ENCODE measurements around the gene CLCN1.
A peak's percentile ranks its signal among the peaks of the same experiment; 100 is the strongest.

CLCN1 gene

DNA sequence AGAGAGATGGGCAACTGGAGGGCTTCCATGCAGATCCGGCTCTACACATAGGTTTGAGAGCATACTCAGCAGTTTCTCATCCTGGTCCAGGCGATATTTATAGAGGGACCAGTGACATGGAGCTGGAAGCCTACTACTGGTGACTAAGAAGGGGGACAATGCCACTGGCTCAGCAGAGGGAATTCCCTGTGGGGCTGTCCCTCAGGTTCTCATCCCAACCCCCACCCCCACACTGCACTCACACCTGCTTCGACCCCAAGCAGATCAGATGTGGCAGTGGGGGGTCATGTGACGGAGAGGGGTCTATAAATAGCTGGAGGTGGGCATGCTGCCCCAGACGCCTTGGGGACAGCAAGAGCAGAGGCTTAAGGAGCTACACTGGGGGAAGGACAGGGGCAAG, at the start of gene CLCN1:
TSS of gene CLCN1 (plus strand) at position 336 of the 400 bp plus-strand sequence. CDS start 102 bp downstream, outside the sequence.
- Histone ChIP-seq H3K36me3 (ENCODE audit: insufficient read depth, low read length) (no peaks in the 10 kb centered on the region), H3K4me1 (ENCODE audit: insufficient read depth, low read length) (no peaks in the 10 kb centered on the region; the same call in 1 of the 2 replicates), H3K9me3 (ENCODE audit: control insufficient read depth, insufficient read depth, low read length) (no peaks in the 10 kb centered on the region), H3K9ac (ENCODE audit: low read depth, low read length) (no peak within 1 kb of the TSS)

DNA sequence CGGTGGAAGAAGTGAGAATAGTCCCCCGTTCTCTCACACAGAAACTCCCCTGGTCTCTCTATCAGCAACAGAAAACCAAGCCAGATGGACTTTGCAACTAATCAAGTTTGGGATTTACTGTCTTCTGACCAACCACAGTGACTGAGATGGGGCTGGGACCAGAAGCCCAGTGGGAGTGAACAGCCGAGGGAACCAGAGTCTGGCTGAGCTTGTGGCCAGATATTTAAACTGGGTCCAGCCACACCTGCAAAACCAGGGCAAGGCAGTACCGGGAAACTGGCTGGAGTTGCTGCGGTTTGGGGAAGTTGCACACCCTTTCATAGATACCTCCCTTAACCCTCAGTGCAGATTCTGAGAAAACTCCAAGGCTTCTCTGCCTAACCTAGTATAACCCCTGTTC, 46.7 kb upstream of the CLCN1 start:
- no peak overlapping the region for H3K9ac ChIP-seq (ENCODE audit: low read depth, low read length)

DNA sequence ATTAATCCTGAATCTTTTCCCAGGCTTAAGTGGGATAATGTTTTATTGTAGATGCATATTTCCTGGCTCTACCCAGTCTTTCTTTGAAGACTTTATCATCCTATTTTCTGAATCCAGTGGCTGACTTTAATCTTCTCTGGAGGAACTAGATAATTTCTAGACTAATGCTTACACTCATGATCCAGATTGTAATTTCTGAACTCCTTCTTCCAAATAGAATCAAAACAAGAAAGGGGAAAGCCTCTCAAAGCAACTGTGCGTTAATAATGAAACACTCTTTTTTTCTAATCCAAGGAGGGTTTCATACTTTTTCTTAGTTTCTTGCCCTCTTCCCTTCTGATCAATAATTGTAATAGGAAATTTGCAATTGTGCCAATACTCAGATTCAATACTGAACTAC, 44.7 kb upstream of the CLCN1 start:
- Histone ChIP-seq H3K36me3 (ENCODE audit: insufficient read depth, low read length) (no peaks in the 10 kb centered on the region; the same call in 1 of the 2 replicates), H3K9ac (ENCODE audit: low read depth, low read length) (no peak overlapping the region), H3K4me1 (ENCODE audit: insufficient read depth, low read length) (no peaks in the 10 kb centered on the region), H3K9me3 (ENCODE audit: control insufficient read depth, insufficient read depth, low read length) (no peaks in the 10 kb centered on the region; the same call in 1 of the 2 replicates)

More for the DNA sequence above, 46.7 kb upstream of the CLCN1 start:
- no peaks in the 10 kb centered on the region; the same call in 1 of the 2 replicates for H3K9me3 ChIP-seq (ENCODE audit: control insufficient read depth, insufficient read depth, low read length)
- H3K4me1 ChIP-seq (ENCODE audit: insufficient read depth, low read length), result no peaks in the 10 kb centered on the region
- no peaks in the 10 kb centered on the region; the same call in 1 of the 2 replicates for H3K36me3 ChIP-seq (ENCODE audit: insufficient read depth, low read length)

DNA sequence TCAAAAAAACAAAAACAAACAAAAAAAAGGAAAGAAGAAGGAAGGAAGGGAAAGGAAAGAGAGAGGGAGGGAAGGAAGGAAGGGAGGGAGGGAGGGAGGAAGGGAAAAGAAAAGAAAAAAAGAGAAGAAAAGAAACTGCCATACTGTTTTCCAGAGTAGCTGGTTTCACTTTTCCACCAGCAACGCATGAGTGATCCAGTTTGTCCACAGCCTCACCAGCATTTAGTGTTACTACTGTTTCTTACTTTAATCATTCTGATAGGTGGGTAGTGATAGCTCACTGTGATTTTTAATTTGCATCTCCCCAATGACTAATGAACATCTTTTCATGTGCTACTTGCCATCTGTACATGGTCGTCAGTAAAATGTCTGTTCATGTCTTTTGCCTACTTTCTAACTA, 43.0 kb upstream of the CLCN1 start:
- Histone ChIP-seq H3K4me1 (ENCODE audit: insufficient read depth, low read length) (no peaks in the 10 kb centered on the region), H3K36me3 (ENCODE audit: insufficient read depth, low read length) (no peaks in the 10 kb centered on the region; the same call in 1 of the 2 replicates)

DNA sequence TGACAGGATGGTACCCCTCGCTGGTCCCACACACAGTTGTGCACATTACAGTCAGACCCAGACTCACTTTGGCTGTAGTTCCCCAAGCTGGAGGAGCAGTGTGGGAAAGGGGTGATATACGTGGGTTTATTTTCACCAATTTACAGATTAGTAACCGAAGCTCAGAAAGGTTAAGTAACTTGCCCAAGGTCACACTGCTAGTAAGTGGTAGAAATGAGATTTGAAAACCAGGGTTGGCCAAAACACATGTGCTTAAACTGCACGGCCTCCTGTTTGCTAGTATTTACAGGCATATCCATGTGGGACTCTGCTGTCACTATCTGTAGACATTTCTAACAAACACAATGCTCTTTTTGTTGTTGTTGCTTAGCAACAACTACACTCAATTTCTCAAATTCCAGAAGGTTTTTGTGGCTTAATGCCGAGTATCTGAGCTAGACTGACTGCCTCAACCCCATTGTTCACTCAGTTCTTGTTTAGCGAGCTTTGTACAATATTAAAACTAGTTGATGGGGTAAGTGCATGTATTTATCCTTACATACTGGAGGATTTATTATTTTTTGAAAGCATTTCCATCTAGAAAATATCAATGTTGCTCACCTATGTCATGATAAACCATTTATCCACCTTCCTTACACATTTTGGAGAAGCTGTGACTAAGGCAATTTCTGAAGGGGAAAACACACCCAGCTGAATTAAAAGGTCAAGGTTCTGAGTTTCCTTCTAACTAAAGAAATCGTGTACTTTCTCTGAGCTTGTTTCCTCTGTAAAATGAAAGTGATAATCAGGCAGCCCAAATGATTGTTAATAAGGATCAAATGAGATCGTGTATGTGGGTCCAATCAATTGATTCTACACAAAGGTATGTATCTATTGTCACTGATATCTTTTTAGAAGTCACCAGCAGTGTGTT, 36.5 kb upstream of the CLCN1 start:
- Histone ChIP-seq H3K36me3 (ENCODE audit: insufficient read depth, low read length) (no peaks in the 10 kb centered on the region), H3K9me3 (ENCODE audit: control insufficient read depth, insufficient read depth, low read length) (no peaks in the 10 kb centered on the region), H3K4me1 (ENCODE audit: insufficient read depth, low read length) (peaks cover 15% of the 10 kb centered on the region), H3K9ac (ENCODE audit: low read depth, low read length) (no peak overlapping the region)

More for the DNA sequence above, 43.0 kb upstream of the CLCN1 start:
- Histone ChIP-seq H3K9me3 (ENCODE audit: control insufficient read depth, insufficient read depth, low read length) (no peaks in the 10 kb centered on the region; the same call in 1 of the 2 replicates), H3K9ac (ENCODE audit: low read depth, low read length) (no peak overlapping the region)

DNA sequence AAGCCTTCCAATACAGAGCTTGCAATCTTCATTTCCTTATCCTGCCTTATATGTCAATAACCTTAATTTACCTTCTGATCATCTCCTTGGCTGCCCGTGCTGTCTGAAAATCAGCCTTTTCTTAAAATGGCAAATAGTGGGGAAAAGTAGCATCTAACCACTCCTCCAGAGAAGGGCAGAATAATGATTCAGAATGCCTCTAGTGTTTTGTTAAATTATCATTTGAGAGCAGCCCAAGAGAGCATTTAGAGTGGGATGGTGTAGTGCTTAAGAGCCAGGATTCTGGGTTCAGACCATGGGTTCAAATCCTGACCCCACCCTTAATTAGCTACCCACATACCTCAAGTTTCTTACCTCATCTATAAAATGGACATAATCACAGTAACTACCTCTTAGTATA, 35.8 kb upstream of the CLCN1 start:
- H3K36me3 ChIP-seq (ENCODE audit: insufficient read depth, low read length), result no peaks in the 10 kb centered on the region
- H3K9me3 ChIP-seq (ENCODE audit: control insufficient read depth, insufficient read depth, low read length), result no peaks in the 10 kb centered on the region
- H3K9ac ChIP-seq (ENCODE audit: low read depth, low read length), result no peak overlapping the region
- peaks cover 15% of the 10 kb centered on the region for H3K4me1 ChIP-seq (ENCODE audit: insufficient read depth, low read length)

DNA sequence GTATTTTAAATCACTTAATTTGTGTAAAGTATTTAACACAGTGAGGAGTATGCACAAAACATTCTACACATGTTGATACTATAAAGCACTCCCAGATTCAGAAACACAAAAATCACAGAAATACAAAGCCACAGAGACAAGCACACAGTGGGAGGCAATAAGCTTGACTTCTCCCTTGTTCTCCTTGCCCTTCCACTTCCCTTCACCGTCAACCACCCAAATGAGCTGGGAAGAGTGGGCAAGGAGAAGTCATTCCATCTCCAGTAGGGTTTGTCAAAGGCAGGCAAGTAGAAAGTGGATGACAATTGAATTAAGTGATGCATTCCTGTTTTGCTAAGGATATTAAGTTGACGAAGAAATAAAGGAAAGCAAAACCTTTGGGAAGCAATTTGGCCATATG, 35.3 kb upstream of the CLCN1 start:
- no peaks in the 10 kb centered on the region for H3K9me3 ChIP-seq (ENCODE audit: control insufficient read depth, insufficient read depth, low read length)
- no peak overlapping the region for H3K9ac ChIP-seq (ENCODE audit: low read depth, low read length)
- peaks cover 17% of the 10 kb centered on the region for H3K4me1 ChIP-seq (ENCODE audit: insufficient read depth, low read length)
- H3K36me3 ChIP-seq (ENCODE audit: insufficient read depth, low read length), result no peaks in the 10 kb centered on the region

DNA sequence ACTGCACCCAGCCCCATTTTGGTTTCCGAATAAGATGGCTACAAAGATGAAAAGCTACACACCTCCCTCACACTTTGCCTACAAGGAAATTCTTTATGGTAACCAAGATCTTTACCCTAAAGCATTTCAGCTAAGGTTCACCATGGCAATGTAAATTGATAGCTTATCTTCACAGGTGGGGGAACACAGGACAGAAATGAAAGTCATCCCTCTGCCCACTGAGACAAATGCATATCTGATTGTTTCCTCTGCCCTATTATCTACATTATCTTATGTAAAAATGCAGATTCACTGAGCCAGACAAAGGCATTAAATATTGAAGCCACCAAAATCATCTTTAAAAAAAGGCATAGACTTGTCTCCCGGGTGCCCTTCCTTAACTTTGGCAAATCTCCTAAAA, 34.4 kb upstream of the CLCN1 start:
- H3K36me3 ChIP-seq (ENCODE audit: insufficient read depth, low read length), result no peaks in the 10 kb centered on the region
- no peaks in the 10 kb centered on the region for H3K9me3 ChIP-seq (ENCODE audit: control insufficient read depth, insufficient read depth, low read length)
- peaks cover 21% of the 10 kb centered on the region for H3K4me1 ChIP-seq (ENCODE audit: insufficient read depth, low read length)
- H3K9ac ChIP-seq (ENCODE audit: low read depth, low read length), result no peak overlapping the region

DNA sequence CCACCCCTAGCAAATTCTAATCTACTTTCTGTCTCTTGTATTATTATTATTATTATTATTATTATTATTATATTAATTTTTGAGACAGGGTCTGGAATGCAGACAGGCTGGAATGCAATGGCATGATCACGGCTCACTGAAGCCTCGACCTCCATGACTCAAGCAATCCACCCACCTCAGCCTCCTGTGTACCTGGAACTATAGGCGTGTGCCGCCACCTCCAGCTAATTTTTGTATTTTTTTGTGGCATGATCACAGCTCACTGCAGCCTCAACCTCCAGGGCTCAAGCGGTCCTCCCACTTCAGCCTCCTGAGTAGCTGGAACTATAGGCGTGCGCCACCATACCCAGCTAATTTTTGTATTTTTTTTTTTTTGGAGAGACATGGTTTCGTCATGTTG, 33.8 kb upstream of the CLCN1 start:
- Histone ChIP-seq H3K9me3 (ENCODE audit: control insufficient read depth, insufficient read depth, low read length) (no peaks in the 10 kb centered on the region), H3K4me1 (ENCODE audit: insufficient read depth, low read length) (peaks cover 21% of the 10 kb centered on the region), H3K9ac (ENCODE audit: low read depth, low read length) (no peak overlapping the region), H3K36me3 (ENCODE audit: insufficient read depth, low read length) (no peaks in the 10 kb centered on the region)

DNA sequence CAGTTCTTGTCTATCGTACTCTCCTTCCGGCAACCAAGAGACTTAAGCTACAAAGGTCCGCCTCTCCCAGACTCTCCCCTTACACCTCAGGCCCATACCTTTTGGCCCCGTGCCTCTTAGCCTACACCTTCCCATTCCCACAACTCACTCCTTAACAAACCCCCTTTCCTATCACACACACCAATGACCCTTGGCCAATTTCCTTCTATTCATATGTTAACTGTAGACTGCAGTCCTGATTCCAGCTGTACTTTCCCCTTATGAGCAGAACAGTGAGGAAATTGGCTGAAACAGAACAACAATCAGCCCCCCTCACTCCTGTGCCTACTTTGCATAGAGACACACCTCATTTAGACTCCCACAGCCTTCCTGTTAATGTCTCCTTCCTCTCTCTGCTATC, 32.5 kb upstream of the CLCN1 start:
- Histone ChIP-seq H3K9ac (ENCODE audit: low read depth, low read length) (no peak overlapping the region), H3K4me1 (ENCODE audit: insufficient read depth, low read length) (peaks cover 21% of the 10 kb centered on the region), H3K36me3 (ENCODE audit: insufficient read depth, low read length) (no peaks in the 10 kb centered on the region), H3K9me3 (ENCODE audit: control insufficient read depth, insufficient read depth, low read length) (no peaks in the 10 kb centered on the region)

DNA sequence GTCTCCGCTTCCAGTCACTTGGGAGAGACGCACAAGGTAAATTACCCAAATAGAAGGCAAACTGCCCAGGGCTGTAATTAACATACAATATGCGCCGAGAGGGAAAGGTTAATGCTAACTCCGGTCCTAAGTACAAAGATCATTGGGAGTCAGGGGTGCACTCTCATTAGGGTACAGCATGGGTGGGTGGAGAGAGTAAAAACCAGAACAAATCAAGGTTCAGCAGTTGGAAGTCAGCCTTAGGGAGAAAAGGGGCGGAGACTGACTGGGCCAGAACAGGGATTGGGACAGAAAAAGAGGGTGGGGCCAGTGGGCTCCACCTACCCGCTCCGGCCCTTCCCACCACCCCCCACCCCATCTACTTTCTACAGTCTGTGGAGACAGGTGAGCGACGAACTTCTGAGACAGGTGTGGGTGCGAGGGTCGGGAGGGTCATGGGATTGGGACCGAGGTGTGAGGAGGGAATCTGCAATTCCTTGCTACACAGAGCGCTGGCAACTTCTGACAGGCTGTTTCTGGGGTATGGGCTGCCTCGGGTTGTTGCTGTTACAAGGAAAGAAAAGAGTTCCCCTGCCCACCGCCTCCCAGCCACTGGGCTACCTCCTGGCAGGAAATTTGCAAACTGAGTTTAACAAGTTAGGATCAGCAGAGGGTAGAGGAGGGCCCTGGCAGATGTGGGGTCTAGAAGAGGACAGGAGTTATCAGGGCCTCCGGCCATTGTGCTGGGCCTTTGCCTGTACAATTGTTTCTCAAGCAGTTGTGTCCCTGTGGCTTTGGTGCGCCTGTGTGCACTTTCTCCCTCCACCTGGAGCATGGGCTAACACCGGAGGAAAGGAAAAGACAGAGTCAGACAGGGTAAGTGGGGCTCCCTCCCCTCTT, 31.1 kb upstream of the CLCN1 start, which contains the start of gene TMEM139:
TSS of gene TMEM139 (plus strand) at position 368 of the 879 bp plus-strand sequence. CDS start 1,000 bp downstream, outside the sequence.
- H3K9me3 ChIP-seq (ENCODE audit: control insufficient read depth, insufficient read depth, low read length), result no peaks in the 10 kb centered on the region
- H3K9ac ChIP-seq (ENCODE audit: low read depth, low read length), result peak within 1 kb of the TSS; percentile 35
- H3K36me3 ChIP-seq (ENCODE audit: insufficient read depth, low read length), result no peaks in the 10 kb centered on the region
- peaks cover 26% of the 10 kb centered on the region for H3K4me1 ChIP-seq (ENCODE audit: insufficient read depth, low read length)

DNA sequence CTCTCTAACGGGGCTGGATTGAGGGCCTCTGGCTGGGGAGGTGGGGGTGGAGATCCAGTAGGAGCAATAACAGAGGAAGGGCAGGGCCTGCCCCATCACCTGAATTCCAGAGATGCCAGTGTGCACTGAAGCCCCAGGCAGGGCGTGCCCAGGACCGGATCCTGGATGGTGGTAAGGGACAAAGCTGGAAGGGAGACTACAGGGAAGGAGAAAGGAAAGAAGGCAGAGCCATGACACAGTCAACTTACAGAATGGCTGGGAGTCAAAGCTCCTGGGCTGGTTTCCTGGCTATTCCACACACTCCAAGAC, 30.5 kb upstream of the CLCN1 start:
- no peak overlapping the region; the same call in 1 of the 2 replicates for H3K9ac ChIP-seq (ENCODE audit: low read depth, low read length)
- no peaks in the 10 kb centered on the region for H3K9me3 ChIP-seq (ENCODE audit: control insufficient read depth, insufficient read depth, low read length)
- H3K36me3 ChIP-seq (ENCODE audit: insufficient read depth, low read length), result no peaks in the 10 kb centered on the region
- peaks cover 27% of the 10 kb centered on the region for H3K4me1 ChIP-seq (ENCODE audit: insufficient read depth, low read length)

DNA sequence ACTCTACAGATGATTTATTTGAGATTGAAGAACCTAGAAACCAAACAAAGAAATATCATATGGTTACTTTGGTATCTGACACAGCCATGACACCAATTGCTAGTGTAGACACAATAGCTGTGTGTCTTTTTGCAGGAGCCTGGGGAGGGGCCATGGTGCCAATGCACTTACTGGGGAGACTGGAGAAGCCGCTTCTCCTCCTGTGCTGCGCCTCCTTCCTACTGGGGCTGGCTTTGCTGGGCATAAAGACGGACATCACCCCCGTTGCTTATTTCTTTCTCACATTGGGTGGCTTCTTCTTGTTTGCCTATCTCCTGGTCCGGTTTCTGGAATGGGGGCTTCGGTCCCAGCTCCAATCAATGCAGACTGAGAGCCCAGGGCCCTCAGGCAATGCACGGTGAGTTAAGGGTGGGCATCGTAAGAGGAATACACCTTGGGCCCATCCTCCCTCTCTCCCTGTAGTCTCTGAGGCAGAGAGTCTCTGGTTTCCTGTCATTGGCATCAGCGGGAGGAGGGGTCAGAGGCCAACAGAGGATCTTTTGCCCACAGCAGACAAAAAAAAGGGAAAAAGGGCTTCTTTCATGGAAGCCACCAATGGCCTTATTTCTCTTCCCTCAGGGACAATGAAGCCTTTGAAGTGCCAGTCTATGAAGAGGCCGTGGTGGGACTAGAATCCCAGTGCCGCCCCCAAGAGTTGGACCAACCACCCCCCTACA, 29.9 kb upstream of the CLCN1 start:
- peaks cover 27% of the 10 kb centered on the region for H3K4me1 ChIP-seq (ENCODE audit: insufficient read depth, low read length)

DNA sequence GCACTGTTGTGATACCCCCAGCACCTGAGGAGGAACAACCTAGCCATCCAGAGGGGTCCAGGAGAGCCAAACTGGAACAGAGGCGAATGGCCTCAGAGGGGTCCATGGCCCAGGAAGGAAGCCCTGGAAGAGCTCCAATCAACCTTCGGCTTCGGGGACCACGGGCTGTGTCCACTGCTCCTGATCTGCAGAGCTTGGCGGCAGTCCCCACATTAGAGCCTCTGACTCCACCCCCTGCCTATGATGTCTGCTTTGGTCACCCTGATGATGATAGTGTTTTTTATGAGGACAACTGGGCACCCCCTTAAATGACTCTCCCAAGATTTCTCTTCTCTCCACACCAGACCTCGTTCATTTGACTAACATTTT, 29.4 kb upstream of the CLCN1 start:
- Histone ChIP-seq H3K36me3 (ENCODE audit: insufficient read depth, low read length) (peaks cover 3% of the 10 kb centered on the region; the same call in 1 of the 2 replicates), H3K9ac (ENCODE audit: low read depth, low read length) (no peak overlapping the region), H3K9me3 (ENCODE audit: control insufficient read depth, insufficient read depth, low read length) (no peaks in the 10 kb centered on the region), H3K4me1 (ENCODE audit: insufficient read depth, low read length) (peaks cover 27% of the 10 kb centered on the region)

More for the DNA sequence above, 29.9 kb upstream of the CLCN1 start:
- Histone ChIP-seq H3K9me3 (ENCODE audit: control insufficient read depth, insufficient read depth, low read length) (no peaks in the 10 kb centered on the region), H3K9ac (ENCODE audit: low read depth, low read length) (no peak overlapping the region), H3K36me3 (ENCODE audit: insufficient read depth, low read length) (no peaks in the 10 kb centered on the region)
